MM.1S (cell line): ENCODE measurements around the gene OTUD4.

ENCODE experiments used
- DNase-seq: peaks from one replicate; pipeline ENCODE4 v3.0.0-alpha.2; 2015
- H2AFZ ChIP-seq: fragments of 300-600 bp; sonication (generic); 2 replicates; pipeline ENCODE4 v1.6.0; 2016; ENCODE audit warnings: antibody characterized with exemption, low read length
- H3F3A ChIP-seq: fragments of 300-600 bp; sonication (generic); 2 replicates; pipeline ENCODE4 v1.6.1; 2016; ENCODE audit warnings: mild to moderate bottlenecking, antibody characterized with exemption, low read length, moderate library complexity, mixed read lengths; ENCODE audit not compliant: insufficient read depth
- H3K27ac ChIP-seq: fragments of 300-600 bp; sonication (generic); 2 replicates; pipeline ENCODE4 v1.5.1; 2016; ENCODE audit warnings: mild to moderate bottlenecking, low read length
- H3K27me3 ChIP-seq: fragments of 300-600 bp; sonication (generic); replicated peaks from 2 replicates; pipeline ENCODE4 v1.6.0; 2016; ENCODE audit warnings: low read length; ENCODE audit not compliant: insufficient read depth
- H3K36me3 ChIP-seq: fragments of 300-600 bp; sonication (generic); replicated peaks from 2 replicates; pipeline ENCODE4 v1.6.1; 2016; ENCODE audit warnings: mild to moderate bottlenecking, low read length, mixed read lengths; ENCODE audit not compliant: insufficient read depth
- H3K4me1 ChIP-seq: fragments of 300-600 bp; sonication (generic); 2 replicates; pipeline ENCODE4 v1.6.1; 2016; ENCODE audit warnings: low read length, mixed read lengths
- H3K4me2 ChIP-seq: fragments of 300-600 bp; sonication (generic); 2 replicates; pipeline ENCODE4 v1.6.0; 2016; ENCODE audit warnings: low read depth, low read length
- H3K4me3 ChIP-seq: fragments of 300-600 bp; sonication (generic); 2 replicates; pipeline ENCODE4 v1.5.1; 2016; ENCODE audit warnings: low read length, mixed read lengths
- H3K79me2 ChIP-seq: fragments of 300-600 bp; sonication (generic); 2 replicates; pipeline ENCODE4 v1.6.1; 2016; ENCODE audit warnings: mixed run types, low read length, mixed read lengths
- H3K9ac ChIP-seq: fragments of 300-600 bp; sonication (generic); 2 replicates; pipeline ENCODE4 v1.6.1; 2016; ENCODE audit warnings: low read length, mixed read lengths
- H3K9me2 ChIP-seq: fragments of 300-600 bp; sonication (generic); replicated peaks from 2 replicates; pipeline ENCODE4 v1.6.1; 2016; ENCODE audit warnings: mild to moderate bottlenecking, low read length, mixed read lengths; ENCODE audit not compliant: insufficient read depth
- H3K9me3 ChIP-seq: fragments of 300-600 bp; sonication (generic); replicated peaks from 2 replicates; pipeline ENCODE4 v1.6.1; 2016; ENCODE audit warnings: mild to moderate bottlenecking, low read length, mixed read lengths; ENCODE audit not compliant: insufficient read depth
- H4K20me1 ChIP-seq: fragments of 300-600 bp; sonication (generic); 2 replicates; pipeline ENCODE4 v1.6.1; 2016; ENCODE audit warnings: mild to moderate bottlenecking, low read length, moderate library complexity, mixed read lengths; ENCODE audit not compliant: insufficient read depth
- CTCF ChIP-seq: fragments of 300-600 bp; sonication (generic); IDR thresholded peaks from 2 replicates; pipeline ENCODE4 v1.5.1; 2016; ENCODE audit warnings: antibody characterized with exemption, low read length, mixed read lengths
- EZH2 ChIP-seq: fragments of 300-600 bp; sonication (generic); optimal IDR thresholded peaks from 2 replicates; pipeline ENCODE3; 2017; ENCODE audit warnings: low read depth, mild to moderate bottlenecking, antibody characterized with exemption, low read length, mixed read lengths
- EZH2phosphoT487 ChIP-seq: fragments of 300-600 bp; sonication (generic); IDR thresholded peaks from 2 replicates; pipeline ENCODE4 v1.6.1; 2018; ENCODE audit warnings: antibody characterized with exemption, low read length

OTUD4 gene

DNA sequence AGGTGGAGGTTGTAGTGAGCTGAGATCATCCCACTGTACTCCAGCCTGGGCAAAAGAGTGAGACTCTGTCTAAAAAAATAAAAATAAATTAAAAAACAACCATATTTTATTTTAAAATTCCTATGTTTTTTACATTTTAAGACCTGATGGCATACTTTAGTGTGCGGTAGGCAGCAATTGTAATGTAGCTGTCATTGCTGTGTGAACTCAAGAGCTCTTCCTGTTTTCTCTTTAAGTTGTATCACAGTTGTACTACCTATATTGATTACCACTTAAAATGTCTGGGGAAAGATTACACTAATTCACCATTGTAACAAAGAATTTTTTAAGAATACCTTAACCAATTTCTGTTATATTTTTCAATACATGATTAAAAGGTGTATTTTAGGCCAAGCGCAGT, 55.0 kb downstream of the OTUD4 start:
- Histone ChIP-seq H3K4me2 (peak overlapping the region; percentile 16; the same call in 1 of the 2 replicates), H3K79me2 (peaks cover 13% of the 10 kb centered on the region), H3F3A (peaks cover 19% of the 10 kb centered on the region), H3K9ac (no peak overlapping the region), H3K36me3 (peaks cover 22% of the 10 kb centered on the region; the same call in 1 of the 2 replicates), H4K20me1 (no peaks in the 10 kb centered on the region), H3K27me3 (no peaks in the 10 kb centered on the region), H2AFZ (no peak overlapping the region), H3K4me1 (peaks cover 6% of the 10 kb centered on the region), H3K4me3 (no peak overlapping the region), H3K9me2 (no peaks in the 10 kb centered on the region), H3K27ac (peak overlapping the region; percentile 57; the same call in 1 of the 2 replicates), H3K9me3 (no peaks in the 10 kb centered on the region)
- TF ChIP-seq EZH2phosphoT487 (no peak), EZH2 (no peak), CTCF (no peak)
- DNase-seq: no peak

- H3K4me2 ChIP-seq: no peak overlapping the region
- no peaks in the 10 kb centered on the region for H3K27me3 ChIP-seq
- H3K9me3 ChIP-seq: no peaks in the 10 kb centered on the region
- H4K20me1 ChIP-seq: peaks cover 4% of the 10 kb centered on the region; the same call in 1 of the 2 replicates
- no peak for DNase-seq
- H3F3A ChIP-seq: no peaks in the 10 kb centered on the region
- H3K4me1 ChIP-seq: no peaks in the 10 kb centered on the region
- no peak overlapping the region for H2AFZ ChIP-seq
- no peak for TF ChIP-seq EZH2
- no peak for TF ChIP-seq EZH2phosphoT487
- TF ChIP-seq CTCF: no peak
- no peak overlapping the region for H3K4me3 ChIP-seq
- H3K27ac ChIP-seq: no peak overlapping the region
- peaks cover 31% of the 10 kb centered on the region for H3K36me3 ChIP-seq
- no peak overlapping the region for H3K9ac ChIP-seq
- H3K9me2 ChIP-seq: no peaks in the 10 kb centered on the region
- H3K79me2 ChIP-seq: peaks cover 76% of the 10 kb centered on the region
These were observed 72.3 kb downstream of the OTUD4 start for GRCh38 chr4:145108128-145108527.

DNA sequence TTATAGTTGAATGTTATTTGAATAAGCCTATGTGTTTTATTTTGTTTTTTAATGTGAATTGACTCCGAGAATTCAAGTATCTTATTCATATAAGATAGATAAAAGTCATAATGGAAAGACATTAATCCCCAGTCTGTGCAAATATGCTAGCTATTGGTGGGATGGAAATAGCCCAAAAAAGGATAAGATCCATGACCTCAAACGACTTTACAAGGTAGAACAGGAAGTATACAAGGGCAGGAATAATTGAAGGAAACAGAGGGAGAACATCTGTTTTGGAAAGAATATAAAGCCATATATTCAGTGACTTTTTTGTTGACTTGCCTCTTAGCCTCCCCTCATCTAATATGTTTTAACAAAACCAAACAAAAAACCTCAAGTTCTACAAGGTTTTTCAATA, 73.3 kb downstream of the OTUD4 start:
- H3K9ac ChIP-seq: no peak overlapping the region
- H3K9me2 ChIP-seq: no peaks in the 10 kb centered on the region
- no peaks in the 10 kb centered on the region for H3K4me1 ChIP-seq
- no peaks in the 10 kb centered on the region for H3F3A ChIP-seq
- TF ChIP-seq CTCF: no peak
- no peak for TF ChIP-seq EZH2
- TF ChIP-seq EZH2phosphoT487: no peak
- no peak for DNase-seq
- H3K9me3 ChIP-seq: no peaks in the 10 kb centered on the region
- H2AFZ ChIP-seq: no peak overlapping the region
- no peak overlapping the region for H3K27ac ChIP-seq
- no peak overlapping the region for H3K4me3 ChIP-seq
- no peak overlapping the region for H3K4me2 ChIP-seq
- peaks cover 9% of the 10 kb centered on the region; the same call in 1 of the 2 replicates for H4K20me1 ChIP-seq
- H3K36me3 ChIP-seq: peaks cover 21% of the 10 kb centered on the region
- H3K27me3 ChIP-seq: no peaks in the 10 kb centered on the region
- peaks cover 78% of the 10 kb centered on the region for H3K79me2 ChIP-seq
